ENCODE measurements around the gene KRTAP21-1. TPM values are rescaled to one million over a fixed set of nuclear protein-coding genes. Genes with fewer than 3 reads are reported as not detected.

KRTAP21-1 gene
- total RNA-seq, 1 donor from 2014 or later = not detected

Small RNAs within 50 kb of the gene (small RNA-seq; reads per million reads assigned to genes)
- not detected for gene AP000244.1
- gene KRTAP21-3 = not detected
- not detected for gene KRTAP8-2P

Other genes starting within 250 kb of the KRTAP21-1 start
- not detected for gene KRTAP19-6, start 213.6 kb downstream of the KRTAP21-1 start, total RNA-seq
- not detected for gene KRTAP19-7, start 194.1 kb downstream of the KRTAP21-1 start, total RNA-seq
- not detected for gene KRTAP22-2, start 165.0 kb downstream of the KRTAP21-1 start, total RNA-seq
- not detected for gene KRTAP6-3, start 163.0 kb downstream of the KRTAP21-1 start, total RNA-seq
- not detected for gene KRTAP6-2, start 156.5 kb downstream of the KRTAP21-1 start, total RNA-seq
- not detected for gene KRTAP22-1, start 154.3 kb downstream of the KRTAP21-1 start, total RNA-seq
- not detected for gene KRTAP6-1, start 141.5 kb downstream of the KRTAP21-1 start, total RNA-seq
- not detected for gene KRTAP20-1, start 139.0 kb downstream of the KRTAP21-1 start, total RNA-seq
- gene KRTAP20-4, start 134.8 kb downstream of the KRTAP21-1 start, total RNA-seq = not detected
- not detected for gene KRTAP20-2, start 120.2 kb downstream of the KRTAP21-1 start, total RNA-seq
- not detected for gene KRTAP20-3, start 112.6 kb downstream of the KRTAP21-1 start, total RNA-seq
- gene KRTAP21-3, start 36.7 kb downstream of the KRTAP21-1 start, total RNA-seq = not detected
- gene KRTAP21-2, start 8.2 kb downstream of the KRTAP21-1 start, total RNA-seq = not detected
- gene KRTAP8-1, start 57.8 kb upstream of the KRTAP21-1 start, total RNA-seq = not detected
- not detected for gene KRTAP7-1, start 74.3 kb upstream of the KRTAP21-1 start, total RNA-seq
- gene KRTAP11-1, start 126.2 kb upstream of the KRTAP21-1 start, total RNA-seq = not detected